Gastrocnemius medialis (tissue), 4 donors: ENCODE measurements around the gene SLC18B1.

ENCODE experiments used
- CTCF ChIP-seq, 5 experiments: fragments of 450-650 bp in 3 of 5; fragments of 200-600 bp in 2 of 5; sonication (generic) in 2 of 5; IDR thresholded peaks in 4 of 5; conservative IDR thresholded peaks in 1 of 5; 1 replicate in 4 of 5; 2 replicates in 1 of 5; pipeline ENCODE4 v1.5.1; 2016 to 2019; ENCODE audit warnings: antibody characterized with exemption in 5 of 5, mild to moderate bottlenecking in 3 of 5, moderate library complexity in 3 of 5
- POLR2A ChIP-seq, 2 donors: fragments of 450-650 bp; IDR thresholded peaks; one replicate each; pipeline ENCODE4 v1.6.1; 2017; ENCODE audit warnings: antibody characterized with exemption in 2 of 2, mild to moderate bottlenecking in 2 of 2, moderate library complexity in 2 of 2

- TF ChIP-seq CTCF (IDR thresholded peaks at IDR 0.05 in 4 of 5, conservative IDR thresholded peaks at IDR 0.05 in 1 of 5) (no peak), POLR2A (IDR thresholded peaks at IDR 0.05) (no peak)
These were observed 78.5 kb downstream of the SLC18B1 start for GRCh38 chr6:132719736-132720448.
